ENCODE measurements around the gene SORBS1. TPM values are rescaled to one million over a fixed set of nuclear protein-coding genes. Genes with fewer than 3 reads are reported as not detected.
A peak's percentile ranks its signal among the peaks of the same experiment; 100 is the strongest.
"Not testable (repeated sequence)": the region's sequence is repeated elsewhere in the genome, so short reads cannot be mapped to it uniquely, and the experiment has no call there.

The SORBS1 gene
- total RNA-seq, 1 donor from 2014 or later, result 28.2 TPM

DNA sequence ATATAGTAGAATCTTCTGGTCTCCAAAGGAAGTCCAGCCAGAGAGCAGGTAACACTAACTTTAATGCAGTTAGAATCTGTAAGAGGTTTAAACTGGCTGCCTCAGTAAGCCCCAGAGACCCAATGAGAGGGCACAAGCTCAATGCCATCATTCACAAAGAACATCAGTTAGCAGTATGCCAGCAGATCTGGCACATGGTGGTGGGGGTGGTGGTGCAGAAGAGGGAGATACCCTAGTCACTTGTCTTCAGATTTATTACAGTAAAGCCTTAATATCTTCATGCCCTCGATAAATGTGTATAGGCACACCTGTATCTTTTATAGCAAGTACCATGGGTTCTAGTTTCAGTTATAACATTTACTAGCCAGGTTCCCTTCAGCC lies 86.2 kb downstream of the SORBS1 start:
- Mint-ChIP-seq H3K27ac (no peak overlapping the region), H3K4me3 (no peak overlapping the region), H3K4me1 (ENCODE audit: unreplicated experiment) (peaks cover 33% of the 10 kb centered on the region), H3K27me3 (peaks cover 3% of the 10 kb centered on the region), H3K9me3 (no peaks in the 10 kb centered on the region), H3K36me3 (peaks cover 3% of the 10 kb centered on the region)
- TF ChIP-seq, protein P1, sequence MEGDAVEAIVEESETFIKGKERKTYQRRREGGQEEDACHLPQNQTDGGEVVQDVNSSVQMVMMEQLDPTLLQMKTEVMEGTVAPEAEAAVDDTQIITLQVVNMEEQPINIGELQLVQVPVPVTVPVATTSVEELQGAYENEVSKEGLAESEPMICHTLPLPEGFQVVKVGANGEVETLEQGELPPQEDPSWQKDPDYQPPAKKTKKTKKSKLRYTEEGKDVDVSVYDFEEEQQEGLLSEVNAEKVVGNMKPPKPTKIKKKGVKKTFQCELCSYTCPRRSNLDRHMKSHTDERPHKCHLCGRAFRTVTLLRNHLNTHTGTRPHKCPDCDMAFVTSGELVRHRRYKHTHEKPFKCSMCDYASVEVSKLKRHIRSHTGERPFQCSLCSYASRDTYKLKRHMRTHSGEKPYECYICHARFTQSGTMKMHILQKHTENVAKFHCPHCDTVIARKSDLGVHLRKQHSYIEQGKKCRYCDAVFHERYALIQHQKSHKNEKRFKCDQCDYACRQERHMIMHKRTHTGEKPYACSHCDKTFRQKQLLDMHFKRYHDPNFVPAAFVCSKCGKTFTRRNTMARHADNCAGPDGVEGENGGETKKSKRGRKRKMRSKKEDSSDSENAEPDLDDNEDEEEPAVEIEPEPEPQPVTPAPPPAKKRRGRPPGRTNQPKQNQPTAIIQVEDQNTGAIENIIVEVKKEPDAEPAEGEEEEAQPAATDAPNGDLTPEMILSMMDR (conservative IDR thresholded peaks at IDR 0.05), result no peak
- no peak for DNase-seq (ENCODE audit: extremely low spot score, unreplicated experiment)

DNA sequence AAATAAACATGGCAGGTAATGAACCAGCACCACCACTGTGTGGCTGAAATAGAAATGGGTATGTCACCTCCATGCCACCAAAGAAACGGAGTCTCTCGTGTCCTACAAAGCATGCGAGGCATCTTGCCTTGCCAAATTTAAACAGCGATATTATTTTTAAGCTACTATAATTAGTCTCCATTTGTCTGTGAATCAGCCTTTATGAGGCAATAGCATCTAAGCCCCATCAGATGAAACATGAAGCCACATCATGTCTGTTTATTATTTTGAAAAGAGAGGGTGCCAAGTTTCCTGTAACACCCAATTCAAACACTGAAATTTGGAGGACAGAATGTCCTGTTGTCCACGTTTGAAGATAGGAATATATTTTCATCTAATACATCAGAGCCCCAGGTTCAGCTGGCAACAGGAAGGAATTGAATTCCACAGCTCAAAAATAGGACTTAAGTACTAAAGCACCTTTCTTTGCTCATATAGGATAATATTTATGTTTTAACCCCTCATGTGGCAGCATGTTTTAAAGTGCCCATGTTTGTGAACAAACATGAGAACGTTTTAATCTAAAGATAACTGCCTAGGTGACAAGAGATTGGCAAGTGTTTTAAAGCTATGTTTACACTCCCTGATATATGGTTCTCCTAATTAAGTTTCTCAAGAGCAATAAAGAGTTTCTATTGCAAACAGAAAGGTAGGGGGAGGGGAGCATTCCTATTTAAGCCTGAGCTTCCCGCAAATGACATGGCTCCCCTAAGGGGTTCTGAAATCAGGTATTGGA lies 86.8 kb downstream of the SORBS1 start:
- Mint-ChIP-seq H3K27me3 (peaks cover 3% of the 10 kb centered on the region), H3K9me3 (no peaks in the 10 kb centered on the region), H3K4me1 (ENCODE audit: unreplicated experiment) (peaks cover 35% of the 10 kb centered on the region), H3K4me3 (no peak overlapping the region), H3K36me3 (peaks cover 3% of the 10 kb centered on the region), H3K27ac (peak overlapping the region; percentile 16)
- no peak for DNase-seq (ENCODE audit: extremely low spot score, unreplicated experiment)
- TF ChIP-seq, protein P1 (conservative IDR thresholded peaks at IDR 0.05), result no peak

DNA sequence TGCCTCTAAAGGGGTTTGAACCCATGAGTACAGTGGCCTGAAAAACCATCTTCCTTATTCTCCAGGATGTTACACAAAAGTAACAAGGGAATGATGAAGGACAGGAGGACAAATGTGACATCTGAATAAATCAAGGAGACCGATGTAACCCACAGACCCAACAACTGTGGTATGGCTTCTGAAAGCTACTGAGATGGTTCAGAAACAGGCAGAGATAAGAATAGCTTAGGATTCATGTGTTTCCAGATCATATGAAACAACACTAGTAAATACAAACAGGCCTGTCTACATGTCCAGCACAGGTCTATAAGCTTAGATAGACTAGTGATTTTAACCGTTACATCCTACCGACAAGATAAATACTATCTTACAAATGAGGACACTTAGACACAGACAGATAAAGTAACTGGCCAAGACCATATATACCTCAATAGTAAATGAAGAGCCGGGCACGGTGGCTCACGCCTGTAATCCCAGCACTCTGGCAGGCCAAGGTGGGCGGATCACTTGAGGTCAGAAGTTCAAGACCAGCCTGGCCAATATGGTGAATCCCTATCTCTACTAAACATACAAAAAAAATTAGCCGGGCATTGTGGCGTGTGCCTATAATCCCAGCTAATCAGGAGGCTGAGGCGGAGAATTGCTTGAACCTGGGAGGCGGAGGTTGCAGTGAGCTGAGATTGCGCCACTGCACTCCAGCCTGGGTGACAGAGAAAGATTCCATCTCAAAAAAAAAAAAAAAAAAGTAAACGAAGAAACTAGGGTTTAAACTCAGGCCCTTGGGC lies 88.7 kb downstream of the SORBS1 start:
- H3K27me3 Mint-ChIP-seq, result peaks cover 3% of the 10 kb centered on the region
- H3K4me1 Mint-ChIP-seq (ENCODE audit: unreplicated experiment), result peaks cover 48% of the 10 kb centered on the region
- TF ChIP-seq, protein P1 (conservative IDR thresholded peaks at IDR 0.05), result no peak
- H3K36me3 Mint-ChIP-seq, result peaks cover 3% of the 10 kb centered on the region
- no peak overlapping the region for H3K27ac Mint-ChIP-seq
- DNase-seq (ENCODE audit: extremely low spot score, unreplicated experiment), result no peak
- H3K4me3 Mint-ChIP-seq, result no peak overlapping the region
- no peaks in the 10 kb centered on the region for H3K9me3 Mint-ChIP-seq

DNA sequence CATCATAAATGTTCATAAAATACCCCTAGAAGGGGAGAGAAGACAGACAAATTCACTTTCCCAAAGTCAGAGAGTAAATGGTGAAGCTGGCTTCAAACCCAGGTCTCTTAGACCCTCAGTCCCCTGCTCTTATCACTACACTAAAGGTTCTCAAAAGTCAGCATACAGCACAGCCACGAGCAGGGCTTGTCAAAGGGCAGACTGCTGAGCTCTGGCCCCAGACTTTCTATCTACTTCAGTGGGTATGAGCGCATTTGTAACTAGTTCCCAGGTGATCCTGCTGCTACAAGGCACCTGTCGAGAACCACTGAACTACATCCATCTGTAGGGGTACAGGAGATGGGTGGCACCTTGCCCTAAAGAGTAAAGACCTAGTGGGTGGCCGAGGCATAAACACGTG lies 91.5 kb downstream of the SORBS1 start:
- Mint-ChIP-seq H3K27ac (no peak overlapping the region), H3K4me3 (no peak overlapping the region), H3K27me3 (peaks cover 3% of the 10 kb centered on the region), H3K4me1 (ENCODE audit: unreplicated experiment) (peaks cover 49% of the 10 kb centered on the region), H3K36me3 (peaks cover 3% of the 10 kb centered on the region), H3K9me3 (no peaks in the 10 kb centered on the region)
- TF ChIP-seq, protein P1 (conservative IDR thresholded peaks at IDR 0.05), result no peak
- DNase-seq (ENCODE audit: extremely low spot score, unreplicated experiment), result no peak

DNA sequence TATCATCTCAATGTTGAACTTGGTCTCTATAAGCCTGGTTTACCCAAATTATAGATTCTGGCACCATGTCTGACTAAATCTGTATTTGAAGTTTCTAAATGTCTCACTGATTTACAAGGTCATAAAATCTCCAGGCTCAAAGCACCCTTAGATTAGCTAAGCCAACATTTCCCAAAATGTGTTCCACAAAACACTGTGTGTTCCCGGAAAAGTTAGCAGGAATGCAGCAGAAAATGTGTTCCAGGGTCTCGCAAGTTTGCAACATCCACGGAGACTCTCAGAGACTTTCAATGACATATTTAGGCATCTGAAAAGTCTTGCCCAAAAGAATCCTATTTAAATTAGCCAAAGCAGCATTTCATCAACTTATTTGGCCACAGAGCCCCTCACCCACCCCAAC lies 91.9 kb downstream of the SORBS1 start:
- H3K36me3 Mint-ChIP-seq, result peaks cover 3% of the 10 kb centered on the region
- no peak overlapping the region for H3K4me3 Mint-ChIP-seq
- H3K27ac Mint-ChIP-seq, result no peak overlapping the region
- no peaks in the 10 kb centered on the region for H3K9me3 Mint-ChIP-seq
- DNase-seq (ENCODE audit: extremely low spot score, unreplicated experiment), result no peak
- H3K4me1 Mint-ChIP-seq (ENCODE audit: unreplicated experiment), result peaks cover 49% of the 10 kb centered on the region
- TF ChIP-seq, protein P1 (conservative IDR thresholded peaks at IDR 0.05), result no peak
- peaks cover 3% of the 10 kb centered on the region for H3K27me3 Mint-ChIP-seq

DNA sequence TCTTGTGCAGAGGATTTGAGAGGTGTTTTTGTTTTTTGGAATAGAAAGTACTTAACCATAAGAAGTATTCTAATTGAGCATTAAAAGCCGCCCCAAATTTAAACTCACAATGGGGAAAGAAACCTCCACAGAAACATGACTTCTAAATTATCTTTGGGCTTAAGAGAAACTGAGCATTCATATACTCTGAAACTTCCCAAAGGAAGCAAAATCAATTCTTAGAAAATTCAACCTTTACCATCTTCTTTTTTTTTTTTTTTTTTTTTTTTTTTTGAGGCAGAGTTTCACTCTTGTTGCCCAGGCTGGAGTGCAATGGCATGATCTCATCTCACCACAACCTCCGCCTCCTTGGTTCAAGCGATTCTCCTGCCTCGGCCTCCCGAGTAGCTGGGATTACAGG lies 93.5 kb downstream of the SORBS1 start:
- H3K27me3 Mint-ChIP-seq; H3K9me3 Mint-ChIP-seq; DNase-seq (ENCODE audit: extremely low spot score, unreplicated experiment); H3K36me3 Mint-ChIP-seq: not testable (repeated sequence)
- Mint-ChIP-seq H3K4me3 (peak overlapping the region; percentile 76), H3K4me1 (ENCODE audit: unreplicated experiment) (peaks cover 50% of the 10 kb centered on the region), H3K27ac (peak overlapping the region; percentile 90)

Data from type B pancreatic cell (in vitro differentiated cells).